HT-29 (cell line): ENCODE data around the gene BAG2. TPM values are rescaled to one million over a fixed set of nuclear protein-coding genes. Genes with fewer than 3 reads are reported as not detected.

Experiments used
- DNase-seq: peaks from one replicate; pipeline ENCODE4 v3.0.0-alpha.2; 2015; ENCODE audit warnings: low spot score
- total RNA-seq: library from RNA; depleted of rRNA; stranded (reverse); fragments of >200 nt; shearing (Covaris generic); gene quantifications from 2 replicates; pipeline ENCODE4 v1.2.3, GENCODE V29; 2014

The BAG2 gene
- total RNA-seq, 1 experiment from 2014 or later, result 6.5 TPM

GRCh38 chr6:57173886-57174510, 1.9 kb downstream of the BAG2 start:
- DNase-seq, result peak; percentile 78

- peak; percentile 38 for DNase-seq
These were observed 2.4 kb downstream of the BAG2 start for GRCh38 chr6:57174511-57174907.

GRCh38 chr6:57177545-57178265, 5.6 kb downstream of the BAG2 start:
- DNase-seq, result no peak

GRCh38 chr6:57180596-57180995, 8.5 kb downstream of the BAG2 start:
- DNase-seq, result no peak

GRCh38 chr6:57182017-57182432, 9.9 kb downstream of the BAG2 start:
- DNase-seq, result no peak

- DNase-seq, result no peak
These were observed 11.2 kb downstream of the BAG2 start for GRCh38 chr6:57183336-57183735.

- peak; percentile 41 for DNase-seq
These were observed 18.0 kb downstream of the BAG2 start for GRCh38 chr6:57190140-57190539.

GRCh38 chr6:57193177-57193576, 21.1 kb downstream of the BAG2 start:
- no peak for DNase-seq

GRCh38 chr6:57195457-57195856, 23.3 kb downstream of the BAG2 start:
- DNase-seq, result no peak

- no peak for DNase-seq
These were observed 27.0 kb downstream of the BAG2 start for GRCh38 chr6:57198926-57199636.

- DNase-seq, result no peak
These were observed 29.6 kb downstream of the BAG2 start for GRCh38 chr6:57201718-57202117.

GRCh38 chr6:57205550-57206328, 33.6 kb downstream of the BAG2 start:
- DNase-seq, result no peak

GRCh38 chr6:57207141-57207540, 35.0 kb downstream of the BAG2 start:
- DNase-seq, result no peak

GRCh38 chr6:57207872-57208271, 35.7 kb downstream of the BAG2 start:
- no peak for DNase-seq

- DNase-seq, result no peak
These were observed 36.9 kb downstream of the BAG2 start for GRCh38 chr6:57209030-57209429.

GRCh38 chr6:57210060-57210459, 37.9 kb downstream of the BAG2 start:
- DNase-seq, result no peak

- no peak for DNase-seq
These were observed 43.1 kb downstream of the BAG2 start for GRCh38 chr6:57215260-57215659.

GRCh38 chr6:57216235-57217101, 44.3 kb downstream of the BAG2 start:
- no peak for DNase-seq

- DNase-seq, result no peak
These were observed 45.1 kb downstream of the BAG2 start for GRCh38 chr6:57217270-57217669.

GRCh38 chr6:57220083-57220703, 48.1 kb downstream of the BAG2 start:
- no peak for DNase-seq
